GM06990 (cell line): ENCODE data around the gene SARDH.

Experiments used
- DNase-seq: peaks from one replicate; pipeline ENCODE4 v3.0.0-alpha.2; 2011; ENCODE audit not compliant: insufficient read length; ENCODE audit errors: extremely low read depth
- H3K27me3 ChIP-seq: replicated peaks from 2 replicates; pipeline ENCODE4 v1.6.0; 2011; ENCODE audit warnings: low read length; ENCODE audit not compliant: control insufficient read depth, insufficient read depth
- H3K36me3 ChIP-seq: 2 replicates; pipeline ENCODE4 v1.5.1; 2011; ENCODE audit warnings: low read length; ENCODE audit not compliant: control insufficient read depth, insufficient read depth
- H3K4me3 ChIP-seq: replicated peaks from 2 replicates; pipeline ENCODE4 v1.5.1; 2011; ENCODE audit warnings: low read depth, mild to moderate bottlenecking, control low read depth, low read length
- CTCF ChIP-seq: IDR thresholded peaks from 2 replicates; pipeline ENCODE4 v1.5.1; 2011; ENCODE audit warnings: low read length, control low read depth, mild to moderate bottlenecking, inconsistent platforms; ENCODE audit not compliant: insufficient read depth, poor library complexity, severe bottlenecking

Gene SARDH

GRCh38 chr9:133674091-133674490 lies 64.1 kb downstream of the SARDH start:
- TF ChIP-seq CTCF = no peak
- peaks cover 1% of the 10 kb centered on the region for H3K27me3 ChIP-seq
- H3K36me3 ChIP-seq = no peaks in the 10 kb centered on the region
- no peak overlapping the region for H3K4me3 ChIP-seq
- no peak for DNase-seq

- Histone ChIP-seq H3K36me3 (no peaks in the 10 kb centered on the region), H3K4me3 (no peak overlapping the region), H3K27me3 (peaks cover 1% of the 10 kb centered on the region; the same call in 1 of the 2 replicates)
- DNase-seq = no peak
- no peak for TF ChIP-seq CTCF
Observed at GRCh38 chr9:133673258-133673655, 64.9 kb downstream of the SARDH start.

- no peak for DNase-seq
- TF ChIP-seq CTCF = no peak
- no peaks in the 10 kb centered on the region for H3K36me3 ChIP-seq
- peaks cover 1% of the 10 kb centered on the region; the same call in 1 of the 2 replicates for H3K27me3 ChIP-seq
- H3K4me3 ChIP-seq = no peak overlapping the region
Observed at GRCh38 chr9:133672503-133673257, 65.5 kb downstream of the SARDH start.

GRCh38 chr9:133671371-133671770 lies 66.8 kb downstream of the SARDH start:
- TF ChIP-seq CTCF = no peak
- peaks cover 1% of the 10 kb centered on the region; the same call in 1 of the 2 replicates for H3K27me3 ChIP-seq
- no peak for DNase-seq

GRCh38 chr9:133670466-133670865 lies 67.7 kb downstream of the SARDH start:
- Histone ChIP-seq H3K4me3 (no peak overlapping the region), H3K27me3 (peaks cover 1% of the 10 kb centered on the region; the same call in 1 of the 2 replicates), H3K36me3 (no peaks in the 10 kb centered on the region)
- TF ChIP-seq CTCF = no peak
- DNase-seq = no peak

More at GRCh38 chr9:133671371-133671770, 66.8 kb downstream of the SARDH start:
- H3K36me3 ChIP-seq = no peaks in the 10 kb centered on the region
- no peak overlapping the region for H3K4me3 ChIP-seq
